H1 (cell line): Measurements from ENCODE around the gene GSE1. TPM values are rescaled to one million over a fixed set of nuclear protein-coding genes. Genes with fewer than 3 reads are reported as not detected.
A peak's percentile ranks its signal among the peaks of the same experiment; 100 is the strongest.

Experiments
- CTCF ChIA-PET: fragments of 300-600 bp; sonication (Branson Sonifier 250); formaldehyde crosslinking; loops from one replicate; lab custom pipeline; 2021; ENCODE audit not compliant: partially characterized antibody; lab: Charles Lee
- POLR2A ChIA-PET: fragments of 300-600 bp; sonication (Branson Sonifier 250); formaldehyde crosslinking; loops from one replicate; lab custom pipeline; 2021; ENCODE audit warnings: inconsistent platforms; ENCODE audit not compliant: partially characterized antibody; lab: Charles Lee
- DNase-seq, 2 experiments: peaks; one replicate each; pipeline versions ENCODE4 v3.0.0 to v3.0.0-alpha.2; 2010 to 2022; ENCODE audit warnings: low spot score in 2 of 2, low read depth in 1 of 2, mixed read lengths in 1 of 2
- FAIRE-seq: peaks from 2 replicates; lab custom pipeline; 2011; peaks lifted over from hg19 to GRCh38; lab: Jason Lieb, UNC
- H2AFZ ChIP-seq: 2 replicates; pipeline ENCODE4 v1.8.1; 2012; ENCODE audit warnings: low read length, inconsistent platforms
- H2AK5ac ChIP-seq: 2 replicates; pipeline ENCODE4 v1.6.1; 2013; ENCODE audit warnings: low read depth, low read length
- H2BK120ac ChIP-seq: replicated peaks from 2 replicates; pipeline ENCODE3; 2013; ENCODE audit warnings: low read depth, low read length, inconsistent platforms
- H2BK12ac ChIP-seq: 2 replicates; pipeline ENCODE4 v1.6.1; 2013; ENCODE audit warnings: low read depth, low read length
- H2BK15ac ChIP-seq: 2 replicates; pipeline ENCODE4 v1.6.1; 2013; ENCODE audit warnings: low read length
- H2BK20ac ChIP-seq: 2 replicates; pipeline ENCODE4 v1.6.1; 2013; ENCODE audit warnings: low read length
- H2BK5ac ChIP-seq: 2 replicates; pipeline ENCODE4 v1.6.1; 2013; ENCODE audit warnings: low read depth, low read length
- H3K14ac ChIP-seq: 2 replicates; pipeline ENCODE4 v1.6.1; 2013; ENCODE audit warnings: inconsistent platforms; ENCODE audit not compliant: insufficient read length
- H3K18ac ChIP-seq: 2 replicates; pipeline ENCODE4 v1.6.1; 2013; ENCODE audit warnings: low read length; ENCODE audit errors: extremely low read depth
- H3K23ac ChIP-seq: 2 replicates; pipeline ENCODE4 v1.6.1; 2013; ENCODE audit warnings: inconsistent platforms; ENCODE audit not compliant: insufficient read length
- H3K23me2 ChIP-seq: 2 replicates; pipeline ENCODE4 v1.6.1; 2013; ENCODE audit warnings: low read depth, low read length
- H3K27ac ChIP-seq: 2 replicates; pipeline ENCODE4 v1.6.1; 2011; ENCODE audit warnings: low read depth, low read length, inconsistent platforms
- H3K27me3 ChIP-seq, 4 experiments: replicated peaks in 1 of 4; 1 replicate in 1 of 4; 2 replicates in 3 of 4; pipeline versions ENCODE4 v1.6.1 to v1.8.1; 2011 to 2013; ENCODE audit warnings: low read length in 3 of 4, mild to moderate bottlenecking in 3 of 4, inconsistent platforms in 2 of 4, mixed read lengths in 2 of 4, moderate library complexity in 1 of 4; ENCODE audit not compliant: control insufficient read depth in 3 of 4, insufficient read depth in 3 of 4; ENCODE audit errors: extremely low read depth in 1 of 4
- H3K36me3 ChIP-seq, 4 experiments: 2 replicates each; pipeline versions ENCODE4 v1.6.1 to v1.8.1; 2011 to 2013; ENCODE audit warnings: mild to moderate bottlenecking in 4 of 4, low read length in 3 of 4, moderate library complexity in 2 of 4, control low read depth in 1 of 4, inconsistent platforms in 1 of 4; ENCODE audit not compliant: insufficient read depth in 4 of 4, control insufficient read depth in 2 of 4
- H3K4ac ChIP-seq: replicated peaks from 2 replicates; pipeline ENCODE3; 2013; ENCODE audit warnings: low read length, low read depth, mixed read lengths, inconsistent platforms; ENCODE audit not compliant: insufficient read length
- H3K4me1 ChIP-seq, 4 experiments: replicated peaks in 1 of 4; 1 replicate in 1 of 4; 2 replicates in 3 of 4; pipeline versions ENCODE4 v1.6.1 to v1.8.1; 2011 to 2013; ENCODE audit warnings: low read length in 3 of 4, inconsistent platforms in 2 of 4, mixed read lengths in 1 of 4; ENCODE audit not compliant: insufficient read depth in 4 of 4, control insufficient read depth in 3 of 4
- H3K4me2 ChIP-seq, 2 experiments: 2 replicates each; pipeline versions ENCODE4 v1.6.1 to v1.8.1; 2011 to 2013; ENCODE audit warnings: low read depth in 2 of 2, low read length in 2 of 2, control low read depth in 1 of 2, inconsistent platforms in 1 of 2, mild to moderate bottlenecking in 1 of 2; ENCODE audit not compliant: insufficient read depth in 1 of 2
- H3K4me3 ChIP-seq, 4 experiments: fragments of 200-600, 300-600 bp in 1 of 4; sonication (generic), shearing (Covaris generic), sonication (Bioruptor Twin) in 1 of 4; 2 replicates each; pipeline versions ENCODE4 v1.5.1 to v1.8.1; 2011 to 2016; ENCODE audit warnings: low read length in 4 of 4, low read depth in 3 of 4, control low read depth in 2 of 4, inconsistent platforms in 2 of 4, mild to moderate bottlenecking in 2 of 4, mixed read lengths in 1 of 4, moderate library complexity in 1 of 4; ENCODE audit not compliant: insufficient read depth in 2 of 4; ENCODE audit errors: extremely low read depth in 1 of 4
- H3K56ac ChIP-seq: replicated peaks from 2 replicates; pipeline ENCODE3; 2013; ENCODE audit warnings: low read depth, mild to moderate bottlenecking, mixed read lengths, low read length, inconsistent platforms; ENCODE audit not compliant: insufficient read length
- H3K79me1 ChIP-seq: 2 replicates; pipeline ENCODE4 v1.6.1; 2013; ENCODE audit warnings: low read depth, low read length, control low read depth
- H3K79me2 ChIP-seq, 2 experiments: 2 replicates each; pipeline versions ENCODE4 v1.6.1 to v1.8.1; 2012 to 2013; ENCODE audit warnings: low read length in 2 of 2, mild to moderate bottlenecking in 2 of 2, inconsistent platforms in 1 of 2; ENCODE audit not compliant: insufficient read depth in 2 of 2, control insufficient read depth in 1 of 2
- H3K9ac ChIP-seq, 4 experiments: replicated peaks in 1 of 4; 1 replicate in 1 of 4; 2 replicates in 3 of 4; pipeline versions ENCODE4 v1.6.1 to v1.8.1; 2011 to 2013; ENCODE audit warnings: low read depth in 3 of 4, low read length in 3 of 4, control low read depth in 2 of 4, mild to moderate bottlenecking in 2 of 4, moderate library complexity in 2 of 4, inconsistent platforms in 1 of 4; ENCODE audit errors: extremely low read depth in 1 of 4
- H3K9me3 ChIP-seq, 2 experiments: 2 replicates each; pipeline versions ENCODE4 v1.6.1 to v1.8.1; 2012 to 2013; ENCODE audit warnings: mild to moderate bottlenecking in 2 of 2, moderate library complexity in 2 of 2, control low read depth in 1 of 2, inconsistent platforms in 1 of 2, low read depth in 1 of 2, low read length in 1 of 2, mixed read lengths in 1 of 2; ENCODE audit not compliant: insufficient read depth in 2 of 2
- H4K20me1 ChIP-seq, 2 experiments: replicated peaks in 1 of 2; 2 replicates each; pipeline versions ENCODE3 to v1.8.1; 2011 to 2013; ENCODE audit warnings: inconsistent platforms in 2 of 2, low read length in 2 of 2, mild to moderate bottlenecking in 1 of 2; ENCODE audit not compliant: insufficient read depth in 2 of 2, control insufficient read depth in 1 of 2
- H4K5ac ChIP-seq: 2 replicates; pipeline ENCODE4 v1.6.1; 2013; ENCODE audit warnings: low read length, low read depth, mixed read lengths, inconsistent platforms; ENCODE audit not compliant: insufficient read length
- H4K8ac ChIP-seq: 2 replicates; pipeline ENCODE4 v1.8.0; 2013; ENCODE audit warnings: mild to moderate bottlenecking, moderate library complexity, low read length, inconsistent platforms; ENCODE audit not compliant: insufficient read depth; ENCODE audit errors: extremely low read depth
- H4K91ac ChIP-seq: replicated peaks from 2 replicates; pipeline ENCODE3; 2013; ENCODE audit warnings: low read length, mixed read lengths, inconsistent platforms; ENCODE audit not compliant: insufficient read length
- WGBS, 2 experiments: shearing (Covaris generic) in 1 of 2; methylation state at CpG; one replicate each; pipeline versions ENCODE4 v1.1.6 to v1.1.7; 2013 to 2015; ENCODE audit warnings: low lambda C conversion rate in 2 of 2, mixed read lengths in 2 of 2, inconsistent platforms in 1 of 2, low coverage in 1 of 2, missing lambda C conversion rate in 1 of 2; ENCODE audit not compliant: insufficient replicate concordance in 2 of 2, insufficient coverage in 1 of 2, insufficient read length in 1 of 2; ENCODE audit errors: extremely low coverage in 1 of 2, missing lambda C conversion rate in 1 of 2; 5-methylcytosine and 5-hydroxymethylcytosine counted together
- polyA plus RNA-seq, 7 experiments: library from polyadenylated mRNA; depleted of rRNA in 3 of 7; stranded (reverse) in 5 of 7; unstranded in 2 of 7; fragments of >200 nt in 5 of 7; fragments of 200-250 nt in 2 of 7; gene quantifications; 1 replicate in 5 of 7; 2 replicates in 1 of 7; 4 replicates in 1 of 7; pipeline versions ENCODE4 v1.2.1 to v1.2.3, GENCODE V29; 2011 to 2013; ENCODE audit warnings: missing spikeins in 2 of 7, mixed read lengths in 2 of 7
- total RNA-seq: library from RNA; stranded (reverse); fragmentation: NEBNext Ultra II Directional; extraction: Animal tissue kit (Norgen Biotek cat#: 25700); gene quantifications from 2 replicates; pipeline ENCODE4 v1.2.1, GENCODE V29; 2021
- TF ChIP-seq, protein P1 (sequence below), 3 experiments: IDR thresholded peaks; 1 replicate in 2 of 3; 2 replicates in 1 of 3; pipeline versions ENCODE4 v1.5.1 to v1.6.1; 2011; ENCODE audit warnings: low read length in 3 of 3, mild to moderate bottlenecking in 3 of 3, inconsistent platforms in 2 of 3, low read depth in 1 of 3, moderate library complexity in 1 of 3; ENCODE audit not compliant: insufficient read depth in 1 of 3; ENCODE audit errors: control extremely low read depth in 1 of 3
- TF ChIP-seq, protein P2 (sequence below): IDR thresholded peaks from 2 replicates; pipeline ENCODE4 v1.6.1; 2012; ENCODE audit warnings: low read length, inconsistent platforms

Gene GSE1
- total and polyA plus RNA-seq, 2 of the 8 experiments (the other 6 are each of a cell fraction or from before 2014, with no cell fraction given), result 26.0 to 65.6 TPM

DNA sequence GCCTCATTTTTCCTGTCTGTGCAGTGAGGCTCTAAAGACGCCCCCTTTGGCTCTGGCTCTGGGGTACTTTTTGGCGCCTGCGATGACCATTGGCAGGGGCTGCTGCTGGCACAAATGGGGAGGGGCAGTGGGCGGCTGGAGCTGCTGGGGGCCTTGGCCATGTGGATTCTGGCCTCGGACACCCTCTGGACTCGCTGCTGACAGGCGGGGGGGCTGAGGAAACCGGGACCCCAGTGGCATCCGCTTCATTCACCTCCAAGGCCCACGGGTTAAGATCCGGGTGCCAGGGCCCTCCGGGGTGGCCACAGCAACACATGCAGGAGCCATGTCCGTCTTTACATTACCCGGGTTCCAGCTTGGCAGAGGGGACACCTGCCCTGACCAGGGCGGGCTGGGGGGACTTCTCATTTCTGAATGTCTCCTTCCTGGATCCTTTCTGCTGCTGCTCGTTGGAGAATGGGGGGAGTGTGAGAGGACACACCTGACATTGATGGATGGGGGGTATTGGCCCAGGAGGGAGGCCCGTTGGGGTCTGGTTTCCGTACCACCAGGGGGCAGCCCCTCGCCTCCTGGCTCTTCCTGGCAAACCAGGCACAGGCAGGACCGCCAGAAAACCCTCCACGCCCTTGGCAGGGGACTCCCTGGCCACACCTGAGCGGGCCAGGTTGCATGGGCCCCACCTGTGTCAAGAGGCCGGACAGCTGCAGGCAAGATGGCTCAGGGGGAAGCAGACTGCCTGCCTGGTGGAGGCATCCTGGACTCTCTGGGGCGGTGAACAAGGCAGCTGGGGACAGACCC, 21.8 kb downstream of the GSE1 start:
- no peak overlapping the region for H3K4me3 ChIP-seq
- DNase-seq, result no peak

More for the DNA sequence above, 21.8 kb downstream of the GSE1 start:
- Histone ChIP-seq H2BK15ac (no peak overlapping the region), H3K79me1 (peaks cover 32% of the 10 kb centered on the region), H3K4ac (no peak overlapping the region), H3K4me1 (peaks cover 0 to 11% (median 0%) of the 10 kb centered on the region in 4 experiments; a peak in 4 of 7 replicates), H3K9ac (no peak overlapping the region), H3K27me3 (no peaks in the 10 kb centered on the region), H3K14ac (no peak overlapping the region), H3K27ac (no peak overlapping the region), H2BK20ac (no peak overlapping the region), H2AK5ac (no peak overlapping the region), H4K20me1 (peaks cover 54 to 71% of the 10 kb centered on the region in 2 experiments), H3K79me2 (peaks cover 4 to 94% of the 10 kb centered on the region in 2 experiments), H3K4me2 (no peak overlapping the region), H3K18ac (no peak overlapping the region), H3K23me2 (no peaks in the 10 kb centered on the region), H3K9me3 (peaks cover under 1 to 2% of the 10 kb centered on the region in 2 experiments; a peak in 3 of 4 replicates), H2AFZ (no peak overlapping the region), H2BK5ac (no peak overlapping the region), H4K5ac (no peak overlapping the region), H3K56ac (no peak overlapping the region), H3K36me3 (peaks cover 0 to 6% (median 2%) of the 10 kb centered on the region in 4 experiments; a peak in 4 of 8 replicates), H3K23ac (no peak overlapping the region), H4K8ac (no peak overlapping the region), H4K91ac (no peak overlapping the region), H2BK120ac (no peak overlapping the region), H2BK12ac (no peak overlapping the region)
- no peak for FAIRE-seq
- 92% methylated on average over 24 of the region's 24 CpGs; no CpG with 5 or more reads in 1 of the 2 experiments for WGBS, 2 experiments
- TF ChIP-seq, protein P1, sequence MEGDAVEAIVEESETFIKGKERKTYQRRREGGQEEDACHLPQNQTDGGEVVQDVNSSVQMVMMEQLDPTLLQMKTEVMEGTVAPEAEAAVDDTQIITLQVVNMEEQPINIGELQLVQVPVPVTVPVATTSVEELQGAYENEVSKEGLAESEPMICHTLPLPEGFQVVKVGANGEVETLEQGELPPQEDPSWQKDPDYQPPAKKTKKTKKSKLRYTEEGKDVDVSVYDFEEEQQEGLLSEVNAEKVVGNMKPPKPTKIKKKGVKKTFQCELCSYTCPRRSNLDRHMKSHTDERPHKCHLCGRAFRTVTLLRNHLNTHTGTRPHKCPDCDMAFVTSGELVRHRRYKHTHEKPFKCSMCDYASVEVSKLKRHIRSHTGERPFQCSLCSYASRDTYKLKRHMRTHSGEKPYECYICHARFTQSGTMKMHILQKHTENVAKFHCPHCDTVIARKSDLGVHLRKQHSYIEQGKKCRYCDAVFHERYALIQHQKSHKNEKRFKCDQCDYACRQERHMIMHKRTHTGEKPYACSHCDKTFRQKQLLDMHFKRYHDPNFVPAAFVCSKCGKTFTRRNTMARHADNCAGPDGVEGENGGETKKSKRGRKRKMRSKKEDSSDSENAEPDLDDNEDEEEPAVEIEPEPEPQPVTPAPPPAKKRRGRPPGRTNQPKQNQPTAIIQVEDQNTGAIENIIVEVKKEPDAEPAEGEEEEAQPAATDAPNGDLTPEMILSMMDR (IDR thresholded peaks at IDR 0.05; ENCODE audit: control extremely low read depth in 1 of 3, insufficient read depth in 1 of 3, low read depth in 1 of 3, low read length in 3 of 3), result peak in 2 of 3 experiments; percentile 57 to 66; a peak in 3 of 4 replicates
- TF ChIP-seq, protein P2, sequence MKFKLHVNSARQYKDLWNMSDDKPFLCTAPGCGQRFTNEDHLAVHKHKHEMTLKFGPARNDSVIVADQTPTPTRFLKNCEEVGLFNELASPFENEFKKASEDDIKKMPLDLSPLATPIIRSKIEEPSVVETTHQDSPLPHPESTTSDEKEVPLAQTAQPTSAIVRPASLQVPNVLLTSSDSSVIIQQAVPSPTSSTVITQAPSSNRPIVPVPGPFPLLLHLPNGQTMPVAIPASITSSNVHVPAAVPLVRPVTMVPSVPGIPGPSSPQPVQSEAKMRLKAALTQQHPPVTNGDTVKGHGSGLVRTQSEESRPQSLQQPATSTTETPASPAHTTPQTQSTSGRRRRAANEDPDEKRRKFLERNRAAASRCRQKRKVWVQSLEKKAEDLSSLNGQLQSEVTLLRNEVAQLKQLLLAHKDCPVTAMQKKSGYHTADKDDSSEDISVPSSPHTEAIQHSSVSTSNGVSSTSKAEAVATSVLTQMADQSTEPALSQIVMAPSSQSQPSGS, result no peak
- POLR2A ChIA-PET, result interaction anchor here (0.8 to 1.1 kb wide), 2 partner anchors 14 to 33 kb away, joined by 3 read pairs; no protein-coding TSS in a partner anchor
- CTCF ChIA-PET, result interaction anchor here (0.9 to 4.3 kb wide), 14 partner anchors 7 to 302 kb away, joined by 3 to 27 read pairs (median 6); no protein-coding TSS in a partner anchor
